Neural progenitor cell (in vitro differentiated cells): ENCODE data around the gene METTL8.

Experiments
- EZH2 ChIP-seq: fragments of 200-600 bp; sonication (generic); IDR thresholded peaks from 2 replicates; pipeline ENCODE4 v1.6.1; 2017; ENCODE audit warnings: antibody characterized with exemption, mild to moderate bottlenecking, moderate library complexity
- EZH2phosphoT487 ChIP-seq: fragments of 200-600 bp; sonication (generic); IDR thresholded peaks from 2 replicates; pipeline ENCODE4 v1.6.1; 2017; ENCODE audit warnings: antibody characterized with exemption
- TF ChIP-seq, protein P1 (sequence below): fragments of 200-600 bp; sonication (generic); IDR thresholded peaks from 2 replicates; pipeline ENCODE4 v1.5.1; 2017; ENCODE audit warnings: antibody characterized with exemption, mild to moderate bottlenecking

DNA sequence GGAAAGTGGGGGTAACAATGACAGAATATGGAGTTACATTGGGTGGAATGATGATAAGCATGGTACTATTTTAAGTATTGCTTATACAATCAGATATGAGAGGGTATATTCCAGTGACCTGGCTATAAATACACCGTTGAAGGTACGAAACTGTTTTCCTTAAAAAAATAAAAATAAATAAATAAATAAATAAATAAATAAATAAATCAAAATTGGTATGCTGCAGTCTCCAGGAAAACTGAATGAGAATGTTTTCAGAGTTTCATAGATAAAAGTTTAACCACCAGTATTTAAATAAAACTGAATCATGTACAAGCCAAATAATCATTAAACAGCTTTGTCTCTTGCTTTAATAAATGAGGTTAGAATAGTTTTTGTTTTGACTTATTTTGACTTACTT, 71.4 kb downstream of the METTL8 start:
- TF ChIP-seq, protein P1, sequence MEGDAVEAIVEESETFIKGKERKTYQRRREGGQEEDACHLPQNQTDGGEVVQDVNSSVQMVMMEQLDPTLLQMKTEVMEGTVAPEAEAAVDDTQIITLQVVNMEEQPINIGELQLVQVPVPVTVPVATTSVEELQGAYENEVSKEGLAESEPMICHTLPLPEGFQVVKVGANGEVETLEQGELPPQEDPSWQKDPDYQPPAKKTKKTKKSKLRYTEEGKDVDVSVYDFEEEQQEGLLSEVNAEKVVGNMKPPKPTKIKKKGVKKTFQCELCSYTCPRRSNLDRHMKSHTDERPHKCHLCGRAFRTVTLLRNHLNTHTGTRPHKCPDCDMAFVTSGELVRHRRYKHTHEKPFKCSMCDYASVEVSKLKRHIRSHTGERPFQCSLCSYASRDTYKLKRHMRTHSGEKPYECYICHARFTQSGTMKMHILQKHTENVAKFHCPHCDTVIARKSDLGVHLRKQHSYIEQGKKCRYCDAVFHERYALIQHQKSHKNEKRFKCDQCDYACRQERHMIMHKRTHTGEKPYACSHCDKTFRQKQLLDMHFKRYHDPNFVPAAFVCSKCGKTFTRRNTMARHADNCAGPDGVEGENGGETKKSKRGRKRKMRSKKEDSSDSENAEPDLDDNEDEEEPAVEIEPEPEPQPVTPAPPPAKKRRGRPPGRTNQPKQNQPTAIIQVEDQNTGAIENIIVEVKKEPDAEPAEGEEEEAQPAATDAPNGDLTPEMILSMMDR = no peak
- TF ChIP-seq EZH2 = no peak
- TF ChIP-seq EZH2phosphoT487 = no peak
